GM10266 (cell line): Measurements from ENCODE around the gene NHLRC2.

Source experiments
- DNase-seq: peaks from one replicate; pipeline ENCODE4 v3.0.0; 2012; ENCODE audit errors: extremely low spot score
- TF ChIP-seq, protein P1 (sequence below): IDR thresholded peaks from 2 replicates; pipeline ENCODE4 v1.5.1; 2012; ENCODE audit warnings: mild to moderate bottlenecking, low read depth; ENCODE audit not compliant: control insufficient read depth, insufficient read depth; ENCODE audit errors: missing control alignments

Gene NHLRC2

DNA sequence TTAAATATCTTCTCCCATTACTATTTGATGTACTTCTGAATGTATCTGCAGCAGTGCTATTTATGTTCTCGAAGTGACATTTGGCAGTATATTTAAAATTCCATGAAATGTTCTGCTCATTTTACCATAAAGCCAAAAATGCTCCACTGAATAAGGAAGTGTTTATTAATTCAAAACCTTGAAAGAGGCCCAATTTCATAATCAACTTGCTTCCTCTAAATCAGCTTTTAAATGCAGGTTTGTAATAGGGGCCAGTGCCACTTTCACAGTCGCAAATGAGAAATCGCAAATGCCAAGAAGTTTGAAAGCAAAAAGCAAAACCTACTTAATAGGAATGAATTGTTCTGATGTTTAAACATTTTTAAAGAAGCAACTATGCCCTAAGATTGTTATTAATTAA, 11.4 kb downstream of the NHLRC2 start:
- TF ChIP-seq, protein P1, sequence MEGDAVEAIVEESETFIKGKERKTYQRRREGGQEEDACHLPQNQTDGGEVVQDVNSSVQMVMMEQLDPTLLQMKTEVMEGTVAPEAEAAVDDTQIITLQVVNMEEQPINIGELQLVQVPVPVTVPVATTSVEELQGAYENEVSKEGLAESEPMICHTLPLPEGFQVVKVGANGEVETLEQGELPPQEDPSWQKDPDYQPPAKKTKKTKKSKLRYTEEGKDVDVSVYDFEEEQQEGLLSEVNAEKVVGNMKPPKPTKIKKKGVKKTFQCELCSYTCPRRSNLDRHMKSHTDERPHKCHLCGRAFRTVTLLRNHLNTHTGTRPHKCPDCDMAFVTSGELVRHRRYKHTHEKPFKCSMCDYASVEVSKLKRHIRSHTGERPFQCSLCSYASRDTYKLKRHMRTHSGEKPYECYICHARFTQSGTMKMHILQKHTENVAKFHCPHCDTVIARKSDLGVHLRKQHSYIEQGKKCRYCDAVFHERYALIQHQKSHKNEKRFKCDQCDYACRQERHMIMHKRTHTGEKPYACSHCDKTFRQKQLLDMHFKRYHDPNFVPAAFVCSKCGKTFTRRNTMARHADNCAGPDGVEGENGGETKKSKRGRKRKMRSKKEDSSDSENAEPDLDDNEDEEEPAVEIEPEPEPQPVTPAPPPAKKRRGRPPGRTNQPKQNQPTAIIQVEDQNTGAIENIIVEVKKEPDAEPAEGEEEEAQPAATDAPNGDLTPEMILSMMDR = no peak
- no peak for DNase-seq

DNA sequence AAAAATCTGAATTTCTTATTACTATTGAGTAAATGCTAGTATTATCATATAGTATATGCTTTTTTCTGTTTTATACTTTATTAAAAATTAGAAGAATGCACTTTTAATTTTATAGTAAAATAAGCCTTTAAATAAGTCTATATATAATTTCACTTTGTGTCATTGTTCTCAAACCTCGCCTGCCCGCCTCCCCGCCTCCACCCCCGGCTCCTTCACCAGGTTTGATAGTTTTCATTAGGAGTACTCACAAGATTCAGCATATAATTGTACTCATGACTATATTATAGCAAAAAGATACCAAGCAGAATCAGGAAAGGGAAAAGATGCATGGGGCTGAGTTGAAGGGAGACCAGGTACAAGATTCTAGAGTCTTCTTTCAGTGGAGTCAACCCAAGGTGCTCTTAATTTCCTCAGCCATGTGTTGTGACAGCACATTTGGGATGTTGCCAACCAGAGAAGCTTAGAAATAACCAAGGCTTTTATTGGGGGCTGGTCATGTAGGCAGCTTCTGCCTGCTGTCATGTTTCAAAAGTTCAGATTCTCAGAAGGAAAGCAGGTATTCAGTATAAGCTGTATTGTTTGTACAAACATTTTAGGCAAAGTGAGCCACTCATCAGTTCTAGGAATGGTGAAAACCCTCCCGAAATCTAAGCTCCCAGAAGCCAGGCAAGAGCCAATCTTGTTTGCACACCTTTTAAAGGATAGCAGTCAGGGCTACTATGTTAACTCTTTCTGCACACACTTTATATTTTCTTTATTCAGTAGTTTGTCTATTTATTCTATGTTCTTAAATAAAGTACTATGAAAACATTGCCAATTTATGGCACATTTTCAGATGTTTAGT, 12.3 kb downstream of the NHLRC2 start:
- TF ChIP-seq, protein P1 = no peak
- DNase-seq = no peak

DNA sequence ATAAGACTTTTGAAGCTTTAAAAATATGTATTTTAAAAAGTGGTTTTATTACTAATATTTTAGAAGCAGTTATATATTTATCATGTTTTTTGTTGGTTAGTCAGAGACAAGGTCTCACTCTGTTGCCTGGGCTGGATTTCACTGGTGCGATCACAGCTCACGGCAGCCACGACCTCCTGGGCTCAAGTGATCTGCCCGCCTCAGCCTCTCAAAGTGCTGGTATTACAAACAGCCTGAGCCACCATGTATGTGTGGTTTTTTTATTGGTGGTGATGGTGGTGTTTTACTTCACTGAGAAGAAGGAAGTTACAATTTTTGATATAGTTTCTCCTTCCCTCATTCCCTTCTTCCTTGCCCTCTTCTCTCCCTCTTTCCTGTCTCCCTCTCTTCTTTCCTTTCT, 13.4 kb downstream of the NHLRC2 start:
- TF ChIP-seq, protein P1 = no peak
- DNase-seq = no peak

DNA sequence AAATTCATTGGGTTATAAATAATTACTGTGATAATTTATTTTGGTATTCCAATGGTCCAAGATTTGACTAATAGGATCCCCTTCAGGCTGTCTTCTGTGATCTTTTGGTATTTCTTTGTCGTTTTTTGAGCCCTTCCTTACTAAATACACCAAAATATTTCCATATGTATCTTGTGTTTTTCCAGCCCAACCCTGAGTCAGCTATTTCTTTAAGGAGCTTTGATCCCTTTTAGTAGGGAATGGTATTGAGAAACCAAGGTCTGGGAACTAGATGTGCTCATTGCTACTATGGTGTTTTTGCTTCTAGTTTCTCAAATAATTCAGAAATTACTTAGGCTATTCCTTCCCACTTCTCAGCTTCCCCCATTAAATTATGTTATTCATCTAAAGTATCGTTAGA, 15.3 kb downstream of the NHLRC2 start:
- TF ChIP-seq, protein P1 = no peak
- no peak for DNase-seq

DNA sequence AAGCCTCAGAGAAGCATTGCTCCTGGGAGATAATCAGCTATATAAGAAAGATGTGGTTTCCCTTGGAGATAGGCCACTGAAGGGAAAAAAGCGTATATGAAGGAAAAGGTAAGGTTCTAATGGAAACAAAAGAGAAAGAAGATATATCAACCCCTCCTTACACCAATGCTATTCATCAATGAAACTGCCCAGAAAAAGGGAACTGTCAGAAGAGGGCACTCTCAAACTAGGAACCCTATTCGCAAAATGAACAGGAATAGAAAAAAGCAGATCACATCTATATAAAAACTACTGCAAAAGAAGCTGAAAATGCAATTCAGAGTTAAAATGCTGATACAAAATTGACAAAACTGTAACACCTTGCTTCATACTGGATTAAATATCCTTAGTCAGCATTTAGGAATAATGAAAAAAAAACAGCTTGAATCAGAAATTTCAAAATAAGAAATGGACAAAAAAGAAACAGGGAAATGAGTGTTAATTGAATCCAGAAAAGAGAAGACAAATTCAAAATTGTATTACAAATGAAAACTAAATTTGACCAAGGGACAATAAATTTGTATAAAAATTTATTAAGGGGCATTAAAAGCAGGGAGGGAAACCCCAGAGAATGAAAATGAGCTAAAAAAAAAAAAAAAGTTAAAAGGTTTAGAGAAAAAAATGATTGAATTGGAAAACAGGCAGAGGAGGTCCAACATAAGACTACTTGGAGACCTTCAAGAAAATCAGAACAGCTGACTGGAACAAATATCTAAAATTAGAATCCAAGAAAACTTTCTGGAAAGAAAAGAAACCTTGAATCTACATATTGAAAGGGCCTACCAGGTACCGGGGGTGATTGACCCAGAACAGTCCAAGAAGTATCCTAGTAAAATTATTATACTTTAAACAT, 17.9 kb downstream of the NHLRC2 start:
- no peak for DNase-seq
- TF ChIP-seq, protein P1 = no peak

DNA sequence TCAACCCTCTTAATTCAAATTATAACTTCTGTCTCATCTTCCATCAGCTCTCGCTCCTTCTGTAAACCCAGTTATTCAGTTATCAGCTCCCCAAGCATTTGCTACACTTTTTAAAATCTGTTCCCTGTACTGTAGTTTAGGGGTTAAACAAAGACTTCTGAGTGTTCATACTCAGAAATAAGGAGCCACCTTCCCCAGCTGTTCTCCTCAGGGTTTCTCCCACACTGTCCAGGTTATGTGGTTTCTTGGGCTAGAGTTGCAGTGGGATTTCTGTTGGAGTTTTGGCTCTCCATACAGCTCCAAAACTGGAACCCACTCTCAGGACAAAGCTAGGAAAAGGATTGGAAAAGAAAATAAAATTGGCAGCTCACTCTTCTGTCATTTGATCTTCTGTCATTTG, 20.8 kb downstream of the NHLRC2 start:
- TF ChIP-seq, protein P1 = no peak

More for the DNA sequence above, 20.8 kb downstream of the NHLRC2 start:
- DNase-seq = no peak
